SJCRH30 (cell line): ENCODE results near the gene OTOS. TPM values are rescaled to one million over a fixed set of nuclear protein-coding genes. Genes with fewer than 3 reads are reported as not detected.

Experiments used
- DNase-seq, 2 experiments: peaks; one replicate each; pipeline ENCODE4 v3.0.0-alpha.2; 2015 to 2020
- H3K27ac ChIP-seq: fragments of 250-450 bp; sonication (Bioruptor Pico); 2 replicates; pipeline ENCODE4 v1.5.1; 2020; ENCODE audit warnings: mild to moderate bottlenecking, moderate library complexity
- H3K27me3 ChIP-seq: fragments of 250-450 bp; sonication (Bioruptor Pico); 2 replicates; pipeline ENCODE4 v1.5.1; 2020; ENCODE audit warnings: mild to moderate bottlenecking, moderate library complexity
- H3K36me3 ChIP-seq: fragments of 250-450 bp; sonication (Bioruptor Pico); 2 replicates; pipeline ENCODE4 v1.5.1; 2020; ENCODE audit warnings: mild to moderate bottlenecking, moderate library complexity
- H3K4me1 ChIP-seq: fragments of 250-450 bp; sonication (Bioruptor Pico); 2 replicates; pipeline ENCODE4 v1.5.1; 2020; ENCODE audit warnings: mild to moderate bottlenecking, moderate library complexity
- H3K4me3 ChIP-seq: fragments of 250-450 bp; sonication (Bioruptor Pico); 2 replicates; pipeline ENCODE4 v1.5.1; 2020; ENCODE audit warnings: mild to moderate bottlenecking, moderate library complexity
- H3K9me3 ChIP-seq: fragments of 250-450 bp; sonication (Bioruptor Pico); replicated peaks from 2 replicates; pipeline ENCODE4 v1.5.1; 2020; ENCODE audit warnings: mild to moderate bottlenecking, moderate library complexity
- total RNA-seq: library from RNA; depleted of rRNA; stranded (reverse); fragments of >200 nt; shearing (Covaris generic); gene quantifications from 2 replicates; pipeline ENCODE4 v1.2.3, GENCODE V29; 2014

OTOS gene
- total RNA-seq, 1 experiment from 2014 or later = not detected

- no peak overlapping the region for H3K27ac ChIP-seq
- peak; percentile 43 to 70 for DNase-seq
Measured at GRCh38 chr2:240149943-240150784, 9.7 kb upstream of the OTOS start.

GRCh38 chr2:240147911-240148587, 7.6 kb upstream of the OTOS start:
- H3K9me3 ChIP-seq = no peaks in the 10 kb centered on the region

More at GRCh38 chr2:240149943-240150784, 9.7 kb upstream of the OTOS start:
- H3K27me3 ChIP-seq = peaks cover 8% of the 10 kb centered on the region
- no peak overlapping the region for H3K4me3 ChIP-seq
- H3K36me3 ChIP-seq = no peaks in the 10 kb centered on the region
- peaks cover 16% of the 10 kb centered on the region for H3K4me1 ChIP-seq
- H3K9me3 ChIP-seq = no peaks in the 10 kb centered on the region

GRCh38 chr2:240147382-240147781, 6.9 kb upstream of the OTOS start:
- H3K4me3 ChIP-seq = no peak overlapping the region
- no peak for DNase-seq
- H3K27me3 ChIP-seq = no peaks in the 10 kb centered on the region; the same call in 1 of the 2 replicates
- no peaks in the 10 kb centered on the region for H3K9me3 ChIP-seq
- H3K4me1 ChIP-seq = peaks cover 14% of the 10 kb centered on the region
- H3K36me3 ChIP-seq = no peaks in the 10 kb centered on the region
- no peak overlapping the region for H3K27ac ChIP-seq

More at GRCh38 chr2:240147911-240148587, 7.6 kb upstream of the OTOS start:
- Histone ChIP-seq H3K4me1 (peaks cover 14% of the 10 kb centered on the region), H3K4me3 (no peak overlapping the region), H3K36me3 (no peaks in the 10 kb centered on the region), H3K27me3 (no peaks in the 10 kb centered on the region; the same call in 1 of the 2 replicates), H3K27ac (no peak overlapping the region)
- DNase-seq = no peak

- H3K4me1 ChIP-seq = peaks cover 14% of the 10 kb centered on the region
- no peaks in the 10 kb centered on the region for H3K36me3 ChIP-seq
- no peaks in the 10 kb centered on the region for H3K9me3 ChIP-seq
- H3K27me3 ChIP-seq = peaks cover 1% of the 10 kb centered on the region
- no peak overlapping the region for H3K27ac ChIP-seq
- H3K4me3 ChIP-seq = no peak overlapping the region
- DNase-seq = no peak
Measured at GRCh38 chr2:240146627-240147278, 6.3 kb upstream of the OTOS start.

- Histone ChIP-seq H3K9me3 (no peaks in the 10 kb centered on the region), H3K4me3 (no peak overlapping the region), H3K27me3 (peaks cover 7% of the 10 kb centered on the region), H3K4me1 (peaks cover 14% of the 10 kb centered on the region), H3K27ac (no peak overlapping the region), H3K36me3 (no peaks in the 10 kb centered on the region)
- peak; percentile 65 to 66 for DNase-seq
Measured at GRCh38 chr2:240146141-240146561, 5.7 kb upstream of the OTOS start.

GRCh38 chr2:240145461-240145860, 5.0 kb upstream of the OTOS start:
- H3K36me3 ChIP-seq = no peaks in the 10 kb centered on the region

GRCh38 chr2:240144649-240145261, 4.3 kb upstream of the OTOS start:
- Histone ChIP-seq H3K4me1 (peaks cover 14% of the 10 kb centered on the region), H3K36me3 (no peaks in the 10 kb centered on the region), H3K27me3 (peaks cover 21% of the 10 kb centered on the region), H3K27ac (no peak overlapping the region), H3K9me3 (no peaks in the 10 kb centered on the region), H3K4me3 (no peak overlapping the region)
- no peak for DNase-seq

More at GRCh38 chr2:240145461-240145860, 5.0 kb upstream of the OTOS start:
- Histone ChIP-seq H3K27ac (no peak overlapping the region), H3K4me3 (no peak overlapping the region), H3K9me3 (no peaks in the 10 kb centered on the region), H3K27me3 (peaks cover 14% of the 10 kb centered on the region), H3K4me1 (peaks cover 14% of the 10 kb centered on the region)
- no peak for DNase-seq

GRCh38 chr2:240143801-240144648, 3.6 kb upstream of the OTOS start:
- Histone ChIP-seq H3K27me3 (peaks cover 28% of the 10 kb centered on the region), H3K36me3 (no peaks in the 10 kb centered on the region), H3K9me3 (no peaks in the 10 kb centered on the region), H3K27ac (no peak overlapping the region), H3K4me1 (peaks cover 18% of the 10 kb centered on the region), H3K4me3 (no peak overlapping the region)
- DNase-seq = peak; percentile 65 to 85

GRCh38 chr2:240143276-240143675, 2.8 kb upstream of the OTOS start:
- H3K36me3 ChIP-seq = no peaks in the 10 kb centered on the region
- no peaks in the 10 kb centered on the region for H3K9me3 ChIP-seq
- no peak for DNase-seq
- peaks cover 29% of the 10 kb centered on the region for H3K27me3 ChIP-seq
- no peak overlapping the region for H3K4me3 ChIP-seq
- no peak overlapping the region for H3K27ac ChIP-seq
- peaks cover 18% of the 10 kb centered on the region for H3K4me1 ChIP-seq

- H3K27ac ChIP-seq = no peak overlapping the region
- H3K4me1 ChIP-seq = peaks cover 18% of the 10 kb centered on the region
- H3K9me3 ChIP-seq = no peaks in the 10 kb centered on the region
- H3K4me3 ChIP-seq = no peak overlapping the region
- no peak for DNase-seq
- peaks cover 29% of the 10 kb centered on the region for H3K27me3 ChIP-seq
- no peaks in the 10 kb centered on the region for H3K36me3 ChIP-seq
Measured at GRCh38 chr2:240142859-240143258, 2.4 kb upstream of the OTOS start.

GRCh38 chr2:240142256-240142775, 1.9 kb upstream of the OTOS start:
- H3K27me3 ChIP-seq = peaks cover 29% of the 10 kb centered on the region
- peaks cover 18% of the 10 kb centered on the region for H3K4me1 ChIP-seq
- H3K27ac ChIP-seq = no peak overlapping the region
- DNase-seq = no peak
- no peaks in the 10 kb centered on the region for H3K36me3 ChIP-seq
- no peak overlapping the region for H3K4me3 ChIP-seq
- no peaks in the 10 kb centered on the region for H3K9me3 ChIP-seq

- Histone ChIP-seq H3K9me3 (no peaks in the 10 kb centered on the region), H3K27ac (no peak overlapping the region), H3K27me3 (peaks cover 31% of the 10 kb centered on the region), H3K4me3 (no peak overlapping the region), H3K36me3 (no peaks in the 10 kb centered on the region), H3K4me1 (peaks cover 17% of the 10 kb centered on the region)
- no peak for DNase-seq
Measured at GRCh38 chr2:240141736-240142135, 1.3 kb upstream of the OTOS start.

GRCh38 chr2:240140920-240141319, 462 bp upstream of the OTOS start:
- H3K9me3 ChIP-seq = no peaks in the 10 kb centered on the region
- H3K4me1 ChIP-seq = peaks cover 9% of the 10 kb centered on the region; the same call in 1 of the 2 replicates
- H3K36me3 ChIP-seq = no peaks in the 10 kb centered on the region
- H3K27ac ChIP-seq = no peak overlapping the region
- peaks cover 31% of the 10 kb centered on the region for H3K27me3 ChIP-seq
- DNase-seq = no peak
- no peak overlapping the region for H3K4me3 ChIP-seq
